Measurements from ENCODE around the gene CWC27.

DNA sequence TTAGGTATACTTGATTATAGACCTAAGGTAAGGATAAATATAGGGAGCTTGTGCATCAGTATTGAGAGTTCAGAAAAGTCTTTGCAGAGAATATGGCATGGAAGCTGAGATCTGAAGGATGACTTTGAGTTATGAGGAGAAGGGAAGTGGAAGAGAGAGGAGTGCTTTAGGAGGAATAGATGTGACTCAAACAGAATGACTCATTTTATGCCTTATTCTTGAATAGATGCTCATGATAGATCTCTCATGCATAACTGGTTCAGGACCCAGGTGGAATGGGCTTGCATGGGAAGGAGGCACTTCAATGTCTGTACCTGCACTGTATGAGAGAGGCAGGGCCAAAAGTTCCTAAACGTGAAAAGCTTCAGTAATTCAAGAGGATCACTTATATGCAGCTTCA is 103.3 kb downstream of the CWC27 start:
- TF ChIP-seq CTCF (conservative IDR thresholded peaks at IDR 0.05; ENCODE audit: low read depth, low read length) (no peak), EZH2 (IDR thresholded peaks at IDR 0.05; ENCODE audit: low read length, unreplicated experiment) (no peak), EZH2phosphoT487 (IDR thresholded peaks at IDR 0.05; ENCODE audit: borderline replicate concordance, low read length) (no peak)

All from PC-3 (cell line).